Measurements from ENCODE around the gene ZNF688. TPM values are rescaled to one million over a fixed set of nuclear protein-coding genes. Genes with fewer than 3 reads are reported as not detected.

Gene ZNF688
- total and polyA plus RNA-seq, 2 of the 13 experiments (the other 11 are each of a cell fraction or from before 2014, with no cell fraction given): 2.4 to 5.4 TPM

DNA sequence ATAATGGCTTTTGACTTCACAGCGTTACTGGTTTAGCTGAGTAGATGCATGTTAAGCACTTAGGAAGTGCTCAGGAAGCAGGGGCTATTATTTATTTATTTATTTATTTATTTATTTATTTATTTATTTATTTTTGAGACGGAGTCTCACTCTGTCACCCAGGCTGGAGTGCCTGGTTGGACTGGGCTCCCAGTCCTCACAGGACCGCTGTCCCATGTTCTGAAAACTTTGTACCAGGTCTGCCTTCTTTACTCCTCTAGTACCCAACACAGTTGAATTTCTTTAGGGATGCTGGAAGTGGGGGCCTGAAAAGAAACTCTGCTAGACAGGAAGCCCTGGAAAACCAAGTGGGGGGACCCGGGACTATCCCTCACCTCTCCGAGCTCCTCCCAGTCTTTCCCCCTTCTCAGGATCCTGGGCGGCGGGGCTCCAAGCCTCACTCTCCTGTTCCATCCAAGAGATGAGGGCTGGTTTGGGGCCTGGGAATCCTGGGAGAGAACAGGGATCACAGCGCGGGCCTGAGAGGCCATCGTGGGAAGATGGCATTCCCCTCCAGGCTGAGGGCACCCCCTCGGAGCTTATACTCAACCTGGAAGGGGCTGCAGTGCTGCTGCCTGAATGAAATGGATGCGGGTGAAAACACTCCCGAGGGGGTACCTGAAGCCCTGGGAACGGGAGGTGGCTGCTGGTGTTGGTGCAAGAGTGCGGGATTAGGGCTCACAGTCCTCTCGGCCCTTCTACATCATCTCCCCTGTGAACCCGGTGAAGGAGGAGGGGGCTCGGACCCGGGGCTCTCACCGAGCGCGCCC is 674 bp downstream of the ZNF688 start (continued):
- no peak for TF ChIP-seq MED8 (CRISPR knock-in tag; IDR thresholded peaks at IDR 0.05; ENCODE audit: insufficient replicate concordance)
- no peak for TF ChIP-seq ZFP62 (CRISPR knock-in tag; IDR thresholded peaks at IDR 0.05)
- peak; percentile 23; the same call in 1 of the 2 replicates for TF ChIP-seq ZNF441 (CRISPR knock-in tag; IDR thresholded peaks at IDR 0.05; ENCODE audit: borderline replicate concordance)
- TF ChIP-seq, protein P1, sequence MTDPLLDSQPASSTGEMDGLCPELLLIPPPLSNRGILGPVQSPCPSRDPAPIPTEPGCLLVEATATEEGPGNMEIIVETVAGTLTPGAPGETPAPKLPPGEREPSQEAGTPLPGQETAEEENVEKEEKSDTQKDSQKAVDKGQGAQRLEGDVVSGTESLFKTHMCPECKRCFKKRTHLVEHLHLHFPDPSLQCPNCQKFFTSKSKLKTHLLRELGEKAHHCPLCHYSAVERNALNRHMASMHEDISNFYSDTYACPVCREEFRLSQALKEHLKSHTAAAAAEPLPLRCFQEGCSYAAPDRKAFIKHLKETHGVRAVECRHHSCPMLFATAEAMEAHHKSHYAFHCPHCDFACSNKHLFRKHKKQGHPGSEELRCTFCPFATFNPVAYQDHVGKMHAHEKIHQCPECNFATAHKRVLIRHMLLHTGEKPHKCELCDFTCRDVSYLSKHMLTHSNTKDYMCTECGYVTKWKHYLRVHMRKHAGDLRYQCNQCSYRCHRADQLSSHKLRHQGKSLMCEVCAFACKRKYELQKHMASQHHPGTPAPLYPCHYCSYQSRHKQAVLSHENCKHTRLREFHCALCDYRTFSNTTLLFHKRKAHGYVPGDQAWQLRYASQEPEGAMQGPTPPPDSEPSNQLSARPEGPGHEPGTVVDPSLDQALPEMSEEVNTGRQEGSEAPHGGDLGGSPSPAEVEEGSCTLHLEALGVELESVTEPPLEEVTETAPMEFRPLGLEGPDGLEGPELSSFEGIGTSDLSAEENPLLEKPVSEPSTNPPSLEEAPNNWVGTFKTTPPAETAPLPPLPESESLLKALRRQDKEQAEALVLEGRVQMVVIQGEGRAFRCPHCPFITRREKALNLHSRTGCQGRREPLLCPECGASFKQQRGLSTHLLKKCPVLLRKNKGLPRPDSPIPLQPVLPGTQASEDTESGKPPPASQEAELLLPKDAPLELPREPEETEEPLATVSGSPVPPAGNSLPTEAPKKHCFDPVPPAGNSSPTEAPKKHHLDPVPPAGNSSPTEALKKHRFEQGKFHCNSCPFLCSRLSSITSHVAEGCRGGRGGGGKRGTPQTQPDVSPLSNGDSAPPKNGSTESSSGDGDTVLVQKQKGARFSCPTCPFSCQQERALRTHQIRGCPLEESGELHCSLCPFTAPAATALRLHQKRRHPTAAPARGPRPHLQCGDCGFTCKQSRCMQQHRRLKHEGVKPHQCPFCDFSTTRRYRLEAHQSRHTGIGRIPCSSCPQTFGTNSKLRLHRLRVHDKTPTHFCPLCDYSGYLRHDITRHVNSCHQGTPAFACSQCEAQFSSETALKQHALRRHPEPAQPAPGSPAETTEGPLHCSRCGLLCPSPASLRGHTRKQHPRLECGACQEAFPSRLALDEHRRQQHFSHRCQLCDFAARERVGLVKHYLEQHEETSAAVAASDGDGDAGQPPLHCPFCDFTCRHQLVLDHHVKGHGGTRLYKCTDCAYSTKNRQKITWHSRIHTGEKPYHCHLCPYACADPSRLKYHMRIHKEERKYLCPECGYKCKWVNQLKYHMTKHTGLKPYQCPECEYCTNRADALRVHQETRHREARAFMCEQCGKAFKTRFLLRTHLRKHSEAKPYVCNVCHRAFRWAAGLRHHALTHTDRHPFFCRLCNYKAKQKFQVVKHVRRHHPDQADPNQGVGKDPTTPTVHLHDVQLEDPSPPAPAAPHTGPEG (CRISPR knock-in tag; IDR thresholded peaks at IDR 0.05): peak; percentile 23; the same call in 1 of the 2 replicates
- 0 out of 2 replicates have a peak, but pooled peaks have one; percentile 27 for TF ChIP-seq PRMT3 (CRISPR knock-in tag; IDR thresholded peaks at IDR 0.05; ENCODE audit: borderline replicate concordance, low read depth)
- 0 out of 2 replicates have a peak, but pooled peaks have one; percentile 76 for TF ChIP-seq SRY (CRISPR knock-in tag; IDR thresholded peaks at IDR 0.05)
- TF ChIP-seq BRCA1 (CRISPR knock-in tag; IDR thresholded peaks at IDR 0.05): 0 out of 2 replicates have a peak, but pooled peaks have one; percentile 77
- TF ChIP-seq, protein P2, sequence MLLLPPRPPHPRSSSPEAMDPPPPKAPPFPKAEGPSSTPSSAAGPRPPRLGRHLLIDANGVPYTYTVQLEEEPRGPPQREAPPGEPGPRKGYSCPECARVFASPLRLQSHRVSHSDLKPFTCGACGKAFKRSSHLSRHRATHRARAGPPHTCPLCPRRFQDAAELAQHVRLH (CRISPR knock-in tag; IDR thresholded peaks at IDR 0.05; ENCODE audit: borderline replicate concordance, low read depth): no peak
- no peak for TF ChIP-seq JUNB (CRISPR knock-in tag; IDR thresholded peaks at IDR 0.05; ENCODE audit: borderline replicate concordance)
- TF ChIP-seq SIX4 (CRISPR knock-in tag; IDR thresholded peaks at IDR 0.05): no peak
- TF ChIP-seq SOX6 (IDR thresholded peaks at IDR 0.05): no peak
- no peak; the same call in 1 of the 2 replicates for TF ChIP-seq SOX6 (CRISPR knock-in tag; IDR thresholded peaks at IDR 0.05)
- TF ChIP-seq ZSCAN25 (CRISPR knock-in tag; IDR thresholded peaks at IDR 0.05): no peak
- no peak for TF ChIP-seq ZNF629 (CRISPR knock-in tag; conservative IDR thresholded peaks at IDR 0.05)
- no peak for TF ChIP-seq ELF1 (CRISPR knock-in tag; IDR thresholded peaks at IDR 0.05)
- no peak for TF ChIP-seq PRPF4 (IDR thresholded peaks at IDR 0.05; ENCODE audit: low read depth, low read length, poor library complexity, severe bottlenecking)
- TF ChIP-seq ZNF614 (CRISPR knock-in tag; IDR thresholded peaks at IDR 0.05; ENCODE audit: borderline replicate concordance): no peak
- no peak for TF ChIP-seq ZNF703 (CRISPR knock-in tag; IDR thresholded peaks at IDR 0.05; ENCODE audit: borderline replicate concordance)
- TF ChIP-seq SP2 (CRISPR knock-in tag; IDR thresholded peaks at IDR 0.05): no peak
- 0 out of 2 replicates have a peak, but pooled peaks have one; percentile 71 for TF ChIP-seq ATF7-NPFF (CRISPR knock-in tag; IDR thresholded peaks at IDR 0.05; ENCODE audit: low read depth)
- TF ChIP-seq ZNF891 (CRISPR knock-in tag; IDR thresholded peaks at IDR 0.05): no peak
- TF ChIP-seq, protein P3, sequence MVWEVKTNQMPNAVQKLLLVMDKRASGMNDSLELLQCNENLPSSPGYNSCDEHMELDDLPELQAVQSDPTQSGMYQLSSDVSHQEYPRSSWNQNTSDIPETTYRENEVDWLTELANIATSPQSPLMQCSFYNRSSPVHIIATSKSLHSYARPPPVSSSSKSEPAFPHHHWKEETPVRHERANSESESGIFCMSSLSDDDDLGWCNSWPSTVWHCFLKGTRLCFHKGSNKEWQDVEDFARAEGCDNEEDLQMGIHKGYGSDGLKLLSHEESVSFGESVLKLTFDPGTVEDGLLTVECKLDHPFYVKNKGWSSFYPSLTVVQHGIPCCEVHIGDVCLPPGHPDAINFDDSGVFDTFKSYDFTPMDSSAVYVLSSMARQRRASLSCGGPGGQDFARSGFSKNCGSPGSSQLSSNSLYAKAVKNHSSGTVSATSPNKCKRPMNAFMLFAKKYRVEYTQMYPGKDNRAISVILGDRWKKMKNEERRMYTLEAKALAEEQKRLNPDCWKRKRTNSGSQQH (CRISPR knock-in tag; IDR thresholded peaks at IDR 0.05; ENCODE audit: low read depth): no peak
- TF ChIP-seq XBP1 (CRISPR knock-in tag; IDR thresholded peaks at IDR 0.05): no peak
- no peak; the same call in 1 of the 2 replicates for TF ChIP-seq DMAP1 (CRISPR knock-in tag; IDR thresholded peaks at IDR 0.05)

Measured in HepG2 (cell line).